GM23338 (cell line): ENCODE results near the gene ITGAL. TPM values are rescaled to one million over a fixed set of nuclear protein-coding genes. Genes with fewer than 3 reads are reported as not detected.
"Not testable (repeated sequence)": the region's sequence is repeated elsewhere in the genome, so short reads cannot be mapped to it uniquely, and the experiment has no call there.

Experiments
- ATAC-seq: fragments of 200-7000 bp; cut with Tn5 transposase; 3 replicates; pipeline ENCODE4 v1.9.1; 2020
- DNase-seq: peaks from one replicate; pipeline ENCODE4 v3.0.0-alpha.2; 2015; ENCODE audit warnings: low spot score
- H2AFZ ChIP-seq: fragments of 200-600 bp; sonication (generic); 2 replicates; pipeline ENCODE4 v1.8.0; 2016; ENCODE audit warnings: antibody characterized with exemption, mild to moderate bottlenecking, moderate library complexity
- H3F3A ChIP-seq: fragments of 200-600 bp; sonication (generic); replicated peaks from 2 replicates; pipeline ENCODE4 v1.8.0; 2017; ENCODE audit warnings: antibody characterized with exemption, mixed run types, low read depth
- H3K27ac ChIP-seq: fragments of 200-600 bp; sonication (generic); 2 replicates; pipeline ENCODE4 v1.6.1; 2016; ENCODE audit warnings: low read depth
- H3K27me3 ChIP-seq: fragments of 200-600 bp; sonication (generic); 2 replicates; pipeline ENCODE4 v1.8.0; 2016; ENCODE audit warnings: mild to moderate bottlenecking, mixed run types, moderate library complexity; ENCODE audit not compliant: insufficient read depth
- H3K36me3 ChIP-seq: fragments of 200-600 bp; sonication (generic); 2 replicates; pipeline ENCODE4 v1.8.0; 2016; ENCODE audit warnings: mild to moderate bottlenecking; ENCODE audit not compliant: insufficient read depth
- H3K4me1 ChIP-seq: fragments of 200-600 bp; sonication (generic); 2 replicates; pipeline ENCODE4 v1.8.0; 2016; ENCODE audit warnings: mild to moderate bottlenecking, moderate library complexity; ENCODE audit not compliant: insufficient read depth
- H3K4me2 ChIP-seq: fragments of 200-600 bp; sonication (generic); 2 replicates; pipeline ENCODE4 v1.7.1; 2017; ENCODE audit warnings: mixed run types
- H3K4me3 ChIP-seq: fragments of 200-600 bp; sonication (generic); 2 replicates; pipeline ENCODE4 v1.6.1; 2016; ENCODE audit warnings: mixed run types
- H3K79me2 ChIP-seq: fragments of 200-600 bp; sonication (generic); replicated peaks from 2 replicates; pipeline ENCODE4 v1.8.0; 2017; ENCODE audit warnings: mild to moderate bottlenecking; ENCODE audit not compliant: insufficient read depth
- H3K9me2 ChIP-seq: fragments of 200-600 bp; sonication (generic); 2 replicates; pipeline ENCODE4 v1.8.0; 2017; ENCODE audit not compliant: insufficient read depth
- H4K20me1 ChIP-seq: fragments of 200-600 bp; sonication (generic); replicated peaks from 2 replicates; pipeline ENCODE4 v1.8.0; 2017; ENCODE audit warnings: mild to moderate bottlenecking; ENCODE audit not compliant: insufficient read depth
- H3K27ac Mint-ChIP-seq: 2 replicates; pipeline ENCODE4 v1.8.0; 2020; ENCODE audit warnings: inconsistent platforms, mild to moderate bottlenecking, moderate library complexity, mixed read lengths
- H3K27me3 Mint-ChIP-seq: 3 replicates; pipeline ENCODE4 v1.8.0; 2022; ENCODE audit warnings: low read depth, mild to moderate bottlenecking, moderate library complexity, mixed read lengths, inconsistent platforms; ENCODE audit not compliant: insufficient read depth, poor library complexity
- H3K36me3 Mint-ChIP-seq: 3 replicates; pipeline ENCODE4 v1.8.0; 2021; ENCODE audit warnings: low read depth, mild to moderate bottlenecking, inconsistent platforms, moderate library complexity, mixed read lengths
- H3K4me1 Mint-ChIP-seq: 3 replicates; pipeline ENCODE4 v1.8.0; 2020; ENCODE audit warnings: mild to moderate bottlenecking, inconsistent platforms, mixed read lengths
- H3K4me3 Mint-ChIP-seq: 3 replicates; pipeline ENCODE4 v1.8.0; 2021; ENCODE audit warnings: moderate library complexity, mild to moderate bottlenecking, inconsistent platforms, mixed read lengths
- H3K9me3 Mint-ChIP-seq: 3 replicates; pipeline ENCODE4 v1.8.0; 2020; ENCODE audit warnings: moderate library complexity, mild to moderate bottlenecking, inconsistent platforms, mixed read lengths
- CREB1 ChIP-seq: fragments of 250-450 bp; sonication (Bioruptor Pico); IDR thresholded peaks from 2 replicates; pipeline ENCODE4 v1.5.0; 2020; ENCODE audit warnings: low read depth, mild to moderate bottlenecking, moderate library complexity
- ETS1 ChIP-seq: IDR thresholded peaks from 2 replicates; pipeline ENCODE4 v1.6.1; 2016; ENCODE audit warnings: antibody characterized with exemption
- EZH2 ChIP-seq: fragments of 200-600 bp; sonication (generic); IDR thresholded peaks from one replicate; pipeline ENCODE4 v1.8.0; 2017; ENCODE audit warnings: antibody characterized with exemption, mild to moderate bottlenecking, low read depth; ENCODE audit not compliant: unreplicated experiment
- EZH2phosphoT487 ChIP-seq: fragments of 200-600 bp; sonication (generic); IDR thresholded peaks from one replicate; pipeline ENCODE4 v1.8.1; 2018; ENCODE audit warnings: antibody characterized with exemption; ENCODE audit not compliant: unreplicated experiment
- JUNB ChIP-seq: IDR thresholded peaks from one replicate; pipeline ENCODE4 v1.6.1; 2016; ENCODE audit warnings: antibody characterized with exemption; ENCODE audit not compliant: unreplicated experiment
- NANOG ChIP-seq: IDR thresholded peaks from 2 replicates; pipeline ENCODE4 v1.6.1; 2016; ENCODE audit warnings: antibody characterized with exemption, borderline replicate concordance
- POLR2AphosphoS5 ChIP-seq: IDR thresholded peaks from 2 replicates; pipeline ENCODE4 v1.6.1; 2016; ENCODE audit warnings: antibody characterized with exemption, low read depth
- REST ChIP-seq: IDR thresholded peaks from one replicate; pipeline ENCODE4 v1.6.1; 2018; ENCODE audit warnings: antibody characterized with exemption; ENCODE audit not compliant: unreplicated experiment
- STAT1 ChIP-seq: IDR thresholded peaks from one replicate; pipeline ENCODE4 v1.6.1; 2016; ENCODE audit warnings: antibody characterized with exemption; ENCODE audit not compliant: unreplicated experiment
- ZNF114 ChIP-seq: fragments of 250-450 bp; sonication (Bioruptor Pico); IDR thresholded peaks from 2 replicates; pipeline ENCODE4 v1.5.0; 2020; ENCODE audit warnings: mild to moderate bottlenecking, moderate library complexity
- ZNF331 ChIP-seq: fragments of 250-450 bp; sonication (Bioruptor Pico); IDR thresholded peaks from 2 replicates; pipeline ENCODE4 v1.5.0; 2020; ENCODE audit warnings: low read depth, mild to moderate bottlenecking, moderate library complexity
- polyA plus RNA-seq: library from polyadenylated mRNA; unstranded; fragments of >200 nt; fragmentation: Nextera tagmentation; extraction: Ambion mirVana; gene quantifications from 2 replicates; pipeline ENCODE4 v1.2.1, GENCODE V29; 2016
- total RNA-seq: library from RNA; depleted of rRNA; stranded (reverse); fragments of >200 nt; shearing (Covaris generic); gene quantifications from 2 replicates; pipeline ENCODE4 v1.2.3, GENCODE V29; 2014
- TF ChIP-seq, protein P1 (sequence below), 2 experiments: fragments of 200-600 bp in 1 of 2; sonication (generic) in 1 of 2; conservative IDR thresholded peaks; 2 replicates each; pipeline versions ENCODE4 v1.5.1 to v1.6.1; 2016 to 2017; ENCODE audit warnings: antibody characterized with exemption in 2 of 2, low read depth in 2 of 2, mild to moderate bottlenecking in 2 of 2, moderate library complexity in 1 of 2

Gene ITGAL
- total and polyA plus RNA-seq, 2 experiments from 2014 or later: 0.05 to 0.07 TPM

DNA sequence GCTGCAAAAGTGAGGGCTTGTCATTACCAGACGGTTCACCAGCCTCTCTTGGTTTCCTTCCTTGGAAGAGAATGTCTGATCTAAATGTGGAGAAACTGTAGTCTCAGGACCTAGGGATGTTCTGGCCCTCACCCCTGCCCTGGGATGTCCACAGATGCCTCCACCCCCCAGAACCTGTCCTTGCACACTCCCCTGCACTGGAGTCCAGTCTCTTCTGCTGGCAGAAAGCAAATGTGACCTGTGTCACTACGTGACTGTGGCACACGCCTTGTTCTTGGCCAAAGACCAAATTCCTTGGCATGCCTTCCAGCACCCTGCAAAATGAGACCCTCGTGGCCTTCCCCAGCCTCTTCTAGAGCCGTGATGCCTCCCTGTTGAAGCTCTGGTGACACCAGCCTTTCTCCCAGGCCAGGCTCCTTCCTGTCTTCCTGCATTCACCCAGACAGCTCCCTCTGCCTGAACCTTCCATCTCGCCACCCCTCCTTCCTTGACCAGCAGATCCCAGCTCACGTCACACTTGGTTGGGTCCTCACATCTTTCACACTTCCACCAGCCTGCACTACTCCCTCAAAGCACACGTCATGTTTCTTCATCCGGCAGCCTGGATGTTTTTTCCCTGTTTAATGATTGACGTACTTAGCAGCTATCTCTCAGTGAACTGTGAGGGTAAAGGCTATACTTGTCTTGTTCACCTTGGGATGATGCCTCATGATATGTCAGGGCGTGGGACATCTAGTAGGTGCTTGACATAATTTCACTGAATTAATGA lies 49.5 kb downstream of the ITGAL start (continued):
- TF ChIP-seq EZH2 (no peak), ZNF331 (CRISPR knock-in tag) (no peak), CREB1 (CRISPR knock-in tag) (no peak), JUNB (no peak), ETS1 (no peak), EZH2phosphoT487 (no peak), ZNF114 (CRISPR knock-in tag) (no peak), NANOG (no peak), REST (no peak), STAT1 (no peak), POLR2AphosphoS5 (no peak)
- TF ChIP-seq, protein P1, sequence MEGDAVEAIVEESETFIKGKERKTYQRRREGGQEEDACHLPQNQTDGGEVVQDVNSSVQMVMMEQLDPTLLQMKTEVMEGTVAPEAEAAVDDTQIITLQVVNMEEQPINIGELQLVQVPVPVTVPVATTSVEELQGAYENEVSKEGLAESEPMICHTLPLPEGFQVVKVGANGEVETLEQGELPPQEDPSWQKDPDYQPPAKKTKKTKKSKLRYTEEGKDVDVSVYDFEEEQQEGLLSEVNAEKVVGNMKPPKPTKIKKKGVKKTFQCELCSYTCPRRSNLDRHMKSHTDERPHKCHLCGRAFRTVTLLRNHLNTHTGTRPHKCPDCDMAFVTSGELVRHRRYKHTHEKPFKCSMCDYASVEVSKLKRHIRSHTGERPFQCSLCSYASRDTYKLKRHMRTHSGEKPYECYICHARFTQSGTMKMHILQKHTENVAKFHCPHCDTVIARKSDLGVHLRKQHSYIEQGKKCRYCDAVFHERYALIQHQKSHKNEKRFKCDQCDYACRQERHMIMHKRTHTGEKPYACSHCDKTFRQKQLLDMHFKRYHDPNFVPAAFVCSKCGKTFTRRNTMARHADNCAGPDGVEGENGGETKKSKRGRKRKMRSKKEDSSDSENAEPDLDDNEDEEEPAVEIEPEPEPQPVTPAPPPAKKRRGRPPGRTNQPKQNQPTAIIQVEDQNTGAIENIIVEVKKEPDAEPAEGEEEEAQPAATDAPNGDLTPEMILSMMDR (conservative IDR thresholded peaks at IDR 0.05; ENCODE audit: low read depth in 2 of 2): no peak

- not testable (repeated sequence) for H3K4me3 ChIP-seq, H3K27ac ChIP-seq, H3K4me3 Mint-ChIP-seq, H3K4me1 Mint-ChIP-seq, H3K27me3 ChIP-seq, H4K20me1 ChIP-seq, H3K36me3 ChIP-seq, H3K79me2 ChIP-seq, H3K4me2 ChIP-seq, H3K36me3 Mint-ChIP-seq, H3K4me1 ChIP-seq, H3K27ac Mint-ChIP-seq, H3K9me3 Mint-ChIP-seq, DNase-seq, H3K9me2 ChIP-seq, ATAC-seq, H2AFZ ChIP-seq
- peaks cover 15% of the 10 kb centered on the region for H3K27me3 Mint-ChIP-seq
- H3F3A ChIP-seq: peaks cover 12% of the 10 kb centered on the region; the same call in 1 of the 2 replicates
Measured at GRCh38 chr16:30522702-30523463, 50.3 kb downstream of the ITGAL start.
